ENCODE results near the gene TRPV4.
A peak's percentile ranks its signal among the peaks of the same experiment; 100 is the strongest.

The TRPV4 gene

DNA sequence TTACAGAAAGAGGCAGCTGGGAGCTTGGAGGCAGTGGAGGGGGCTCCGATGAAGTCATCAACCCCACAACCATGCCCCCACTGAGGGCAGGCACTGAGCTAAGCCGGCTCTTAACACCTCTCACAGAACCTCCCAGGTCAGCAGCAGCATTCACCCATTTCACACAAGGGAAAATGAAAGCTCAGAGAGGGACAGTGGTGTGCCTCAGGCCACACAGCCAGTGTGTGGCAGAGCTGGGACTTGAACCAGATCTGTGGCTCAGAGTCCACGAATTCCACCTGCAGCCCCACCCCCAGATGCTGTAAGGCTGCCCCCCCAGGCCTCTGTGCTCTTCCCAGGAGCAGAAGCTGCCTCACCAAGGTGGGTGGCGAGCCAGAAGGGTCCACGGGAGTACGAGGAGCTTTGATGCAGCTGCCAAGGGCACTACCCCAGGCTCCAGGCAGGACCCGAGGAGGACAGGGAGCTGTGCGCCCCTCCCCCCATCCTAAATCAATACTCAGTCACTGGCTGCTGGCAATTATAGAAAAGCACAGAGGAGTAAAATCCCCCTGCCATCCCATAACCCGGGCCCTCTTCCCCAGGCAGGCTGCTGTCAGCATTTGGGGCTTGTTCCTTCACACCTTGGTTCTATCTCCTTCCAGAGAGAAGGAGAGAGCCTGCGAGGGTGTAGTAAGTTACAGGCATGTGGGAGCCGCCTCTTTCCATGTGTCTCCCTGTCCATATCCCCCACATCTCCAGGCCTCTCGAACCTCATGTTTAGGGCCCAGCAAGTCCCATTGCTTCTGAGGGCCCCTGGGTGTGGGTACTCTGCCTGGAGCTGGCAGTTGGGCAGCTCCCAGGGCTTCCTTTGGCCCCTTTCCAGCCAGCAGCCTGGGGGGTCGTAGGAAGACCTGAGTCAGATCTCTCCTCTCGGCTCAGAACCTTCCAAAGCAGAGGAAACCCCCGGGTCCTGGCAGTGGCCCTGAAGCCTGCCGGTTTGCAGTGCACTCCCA, 72.0 kb downstream of the TRPV4 start:
- no peak for DNase-seq

DNA sequence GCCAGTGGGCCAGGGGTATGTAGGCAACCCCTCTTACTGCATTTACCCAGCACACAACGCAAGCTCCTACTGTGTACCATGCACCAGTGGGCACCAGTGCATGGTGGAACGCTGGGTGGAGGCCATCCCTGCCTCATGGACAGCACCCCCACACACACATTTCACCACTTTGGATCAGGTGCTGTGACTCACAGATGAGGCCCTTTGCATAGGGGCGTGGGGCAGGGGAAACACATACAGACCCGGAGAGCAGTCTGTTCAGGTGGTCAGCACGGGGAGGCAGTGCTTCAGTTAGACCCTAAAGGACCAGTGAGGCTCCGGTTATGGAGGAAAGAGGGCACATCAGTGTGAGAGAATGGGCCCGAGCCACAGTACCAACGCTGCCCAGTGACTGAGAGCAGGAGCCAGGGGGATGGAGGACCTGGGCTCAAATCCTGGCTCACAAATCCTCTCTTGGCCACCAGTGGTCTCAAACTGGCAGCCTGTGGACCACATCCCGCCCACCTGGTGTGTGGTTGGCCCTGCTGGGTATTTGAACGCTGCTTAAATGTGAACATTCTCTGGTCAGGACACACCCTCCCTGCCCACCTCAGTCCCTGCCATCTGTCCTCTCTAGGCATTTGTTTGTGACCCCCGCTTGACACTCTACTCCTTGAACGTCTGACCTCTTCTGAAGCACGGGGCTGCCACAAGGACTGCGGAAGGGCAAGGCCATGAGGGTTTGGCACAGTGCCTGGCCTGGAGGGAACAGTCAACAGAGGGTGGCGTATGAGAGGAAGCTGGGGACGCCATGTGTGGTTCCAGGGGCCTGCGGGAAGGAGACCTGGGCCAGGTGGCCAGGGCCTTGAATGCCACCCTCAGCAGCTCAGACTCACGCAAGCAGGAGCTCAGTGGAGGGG, 72.9 kb downstream of the TRPV4 start:
- peak; percentile 23 for DNase-seq

DNA sequence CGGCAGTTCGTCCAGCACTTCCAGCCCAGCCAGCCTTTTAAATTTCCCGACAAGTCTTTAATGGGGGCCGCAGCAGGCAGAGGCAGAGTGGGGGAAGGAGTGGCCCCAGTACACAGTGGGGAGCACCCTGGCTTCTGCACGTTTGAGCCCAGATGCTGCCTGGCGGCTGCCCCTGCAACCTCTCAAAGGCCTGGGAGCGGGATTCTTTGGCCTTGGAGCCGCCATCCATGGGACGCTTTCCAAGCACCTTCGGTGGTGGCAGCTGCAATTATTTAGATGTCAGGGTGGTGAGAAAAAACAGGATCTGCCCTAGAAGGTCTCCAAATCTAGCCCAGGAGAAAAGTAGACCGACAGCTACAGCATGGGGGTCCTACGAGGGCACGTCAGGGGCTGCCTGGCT, 73.6 kb downstream of the TRPV4 start:
- DNase-seq = no peak

DNA sequence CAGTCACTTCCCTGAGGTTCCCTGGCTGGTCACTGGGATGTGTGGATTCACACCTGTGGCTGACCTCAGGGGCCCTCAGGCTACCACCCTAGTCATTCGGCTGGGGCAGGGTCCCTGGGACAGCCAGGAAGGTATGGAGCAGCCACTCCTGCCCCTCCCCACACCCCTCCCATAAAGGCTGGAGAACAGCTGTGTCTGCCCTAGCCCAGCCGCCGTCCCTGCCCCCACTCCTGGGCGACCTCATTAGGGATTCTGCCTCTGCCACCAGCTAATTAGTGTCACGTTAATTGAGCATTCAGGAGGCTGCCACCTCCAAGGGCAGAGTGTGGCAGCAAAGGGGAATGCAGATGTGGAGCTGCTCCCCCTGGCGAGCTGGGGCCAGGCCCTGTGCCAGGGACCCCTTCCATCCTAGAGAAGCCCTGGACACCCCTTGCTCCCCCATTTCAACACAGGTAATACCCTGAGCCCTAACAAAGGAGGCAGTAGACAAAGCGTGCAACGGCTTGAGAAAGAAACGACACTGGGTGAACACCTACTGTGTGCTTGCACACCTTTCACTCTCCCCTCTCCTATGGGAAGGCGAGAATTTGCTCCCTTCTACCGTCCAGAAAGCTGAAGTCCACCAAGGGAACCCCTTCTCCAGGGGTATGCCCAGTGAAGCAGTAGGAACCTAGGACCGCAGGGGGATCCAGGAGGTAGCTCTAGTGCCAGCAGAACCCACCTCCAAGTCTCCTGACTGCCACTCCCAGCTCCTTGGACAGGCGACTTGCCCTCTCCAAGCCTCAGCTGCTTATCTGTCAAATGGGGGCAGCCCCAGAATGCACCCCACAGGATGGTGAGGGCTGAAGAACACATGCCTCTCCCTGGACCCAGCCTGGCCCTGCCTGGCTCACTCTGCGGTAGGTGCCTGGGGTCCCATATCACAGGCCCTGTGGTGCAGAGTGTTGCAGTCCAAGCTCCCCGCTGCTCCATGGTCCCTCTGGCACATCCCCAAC, 74.5 kb downstream of the TRPV4 start:
- no peak for DNase-seq

DNA sequence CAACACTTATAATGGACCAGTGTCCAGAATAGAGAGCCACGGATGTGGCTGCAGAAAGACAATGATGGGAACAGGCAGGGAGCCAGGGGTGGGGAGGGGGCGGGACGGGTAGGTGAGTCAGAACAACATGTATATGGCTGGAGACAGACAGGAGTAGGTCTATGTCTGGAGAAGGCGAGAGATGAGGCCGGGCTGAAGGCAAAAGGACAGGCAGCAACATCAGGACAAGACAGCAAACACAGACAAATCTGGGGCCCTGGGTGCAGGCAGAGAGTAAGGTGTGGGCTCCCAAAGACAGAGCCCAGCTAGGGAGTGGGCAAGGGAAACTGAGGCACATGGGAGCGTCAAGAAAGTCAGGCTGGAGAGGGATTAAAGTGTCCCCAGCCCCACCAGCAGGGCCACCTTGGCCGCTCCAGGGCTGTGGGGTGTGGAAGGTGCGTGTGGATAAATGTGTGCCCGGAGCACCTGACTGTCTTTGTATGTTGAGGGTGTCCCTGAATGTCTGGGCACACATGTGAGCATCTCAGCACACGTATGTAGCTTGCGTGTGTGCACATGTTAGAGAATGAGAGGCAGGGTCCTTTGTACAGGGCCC, 75.4 kb downstream of the TRPV4 start:
- DNase-seq = no peak

DNA sequence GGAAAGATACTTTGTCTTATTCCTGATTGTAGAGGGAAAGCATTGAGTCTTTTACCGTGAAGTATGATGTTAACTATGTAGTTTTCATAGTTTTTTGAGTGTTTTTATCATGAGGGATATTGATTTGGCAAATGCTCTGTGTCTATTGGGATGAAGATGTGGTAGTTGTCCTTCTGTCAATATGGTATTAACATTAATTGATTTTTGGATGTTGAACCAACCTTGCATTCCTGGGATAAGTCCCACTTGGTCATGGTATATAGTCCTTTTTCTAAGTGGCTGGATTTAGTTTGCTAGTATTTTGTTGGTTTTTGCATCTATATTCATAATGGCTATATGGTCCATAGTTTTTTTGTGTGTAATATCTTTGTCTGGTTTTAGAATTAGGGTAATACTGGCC, 76.7 kb downstream of the TRPV4 start:
- no peak for DNase-seq

DNA sequence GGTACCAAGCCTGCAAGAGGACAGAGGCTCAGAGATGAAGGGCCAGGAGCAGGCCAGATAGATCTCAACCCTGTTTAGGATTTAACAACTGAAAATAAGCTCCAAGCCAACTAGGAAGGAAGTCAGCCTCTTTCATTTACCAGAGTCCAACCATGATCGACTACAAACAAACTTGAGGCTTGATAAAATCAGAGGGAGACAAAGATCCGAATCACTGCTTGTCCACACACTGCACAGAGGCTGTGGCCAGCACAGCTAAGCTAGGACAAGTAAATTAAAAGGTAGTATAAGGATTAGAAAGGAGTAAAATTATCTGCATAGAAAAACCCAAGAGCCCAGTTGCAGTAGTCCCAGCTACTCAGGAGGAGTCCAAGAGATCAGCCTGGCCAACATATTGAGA, 79.2 kb downstream of the TRPV4 start:
- DNase-seq = no peak

DNA sequence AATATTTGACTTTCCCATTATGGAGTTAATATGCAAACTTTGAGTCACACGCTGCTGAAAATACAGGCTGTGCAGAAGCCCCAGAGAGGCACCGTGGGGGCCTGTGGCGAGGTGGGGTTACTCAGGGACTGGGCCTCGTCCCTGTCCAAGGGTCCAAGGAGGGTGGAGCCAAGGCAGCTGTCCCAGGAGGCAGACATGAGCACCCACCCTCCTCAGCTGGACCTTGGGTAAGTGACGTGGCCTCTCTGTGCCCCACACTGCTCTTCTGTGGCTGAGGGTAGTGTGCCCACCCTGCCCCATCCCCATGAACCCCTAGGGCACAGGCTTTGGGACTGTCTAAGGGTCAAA, 80.2 kb downstream of the TRPV4 start:
- DNase-seq = no peak

DNA sequence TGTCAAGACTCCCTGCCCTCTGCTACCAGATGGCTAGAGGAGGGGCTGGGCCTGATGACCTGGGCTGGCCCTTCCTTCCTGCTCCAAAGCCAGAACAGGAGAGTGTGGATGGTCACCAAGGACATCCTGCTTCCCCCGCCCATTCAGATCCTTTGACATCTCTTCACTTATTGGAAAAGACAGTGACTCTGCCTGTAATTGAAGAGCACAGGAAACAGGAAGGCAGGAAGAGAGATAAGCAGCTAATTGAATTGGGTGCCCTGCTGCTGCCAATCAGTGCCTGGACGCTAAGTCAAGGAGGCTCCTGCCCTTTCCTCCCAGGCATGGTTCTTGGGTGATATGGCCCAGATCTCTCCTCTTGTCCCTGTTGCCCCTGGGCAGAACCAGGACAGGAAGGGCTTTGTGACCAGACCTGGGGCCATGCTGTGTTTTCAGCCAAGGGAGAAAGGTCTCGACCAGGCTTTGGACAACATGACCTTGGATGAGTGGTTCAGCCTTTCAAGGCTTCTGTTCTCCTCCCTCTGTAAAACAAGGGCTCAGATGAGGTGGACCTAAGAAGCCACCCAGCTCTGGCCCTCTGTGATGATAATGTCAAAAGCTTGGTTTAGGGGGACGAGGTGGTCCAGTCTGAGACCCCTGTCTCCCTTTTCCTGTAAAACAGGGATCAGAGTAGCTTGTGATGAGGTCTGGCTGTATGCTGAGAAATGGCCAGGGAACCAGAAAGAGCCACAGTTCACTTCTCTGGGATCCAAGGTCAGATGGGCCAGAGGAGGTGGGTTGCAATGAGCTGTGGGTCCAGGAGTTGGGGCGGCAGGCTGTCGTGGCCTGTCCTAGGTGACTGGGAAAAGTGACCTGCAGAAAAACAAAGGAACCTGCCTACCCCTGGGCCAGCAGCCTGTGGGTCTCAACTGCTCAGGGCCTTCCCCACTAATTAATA, 80.8 kb downstream of the TRPV4 start:
- no peak for DNase-seq

DNA sequence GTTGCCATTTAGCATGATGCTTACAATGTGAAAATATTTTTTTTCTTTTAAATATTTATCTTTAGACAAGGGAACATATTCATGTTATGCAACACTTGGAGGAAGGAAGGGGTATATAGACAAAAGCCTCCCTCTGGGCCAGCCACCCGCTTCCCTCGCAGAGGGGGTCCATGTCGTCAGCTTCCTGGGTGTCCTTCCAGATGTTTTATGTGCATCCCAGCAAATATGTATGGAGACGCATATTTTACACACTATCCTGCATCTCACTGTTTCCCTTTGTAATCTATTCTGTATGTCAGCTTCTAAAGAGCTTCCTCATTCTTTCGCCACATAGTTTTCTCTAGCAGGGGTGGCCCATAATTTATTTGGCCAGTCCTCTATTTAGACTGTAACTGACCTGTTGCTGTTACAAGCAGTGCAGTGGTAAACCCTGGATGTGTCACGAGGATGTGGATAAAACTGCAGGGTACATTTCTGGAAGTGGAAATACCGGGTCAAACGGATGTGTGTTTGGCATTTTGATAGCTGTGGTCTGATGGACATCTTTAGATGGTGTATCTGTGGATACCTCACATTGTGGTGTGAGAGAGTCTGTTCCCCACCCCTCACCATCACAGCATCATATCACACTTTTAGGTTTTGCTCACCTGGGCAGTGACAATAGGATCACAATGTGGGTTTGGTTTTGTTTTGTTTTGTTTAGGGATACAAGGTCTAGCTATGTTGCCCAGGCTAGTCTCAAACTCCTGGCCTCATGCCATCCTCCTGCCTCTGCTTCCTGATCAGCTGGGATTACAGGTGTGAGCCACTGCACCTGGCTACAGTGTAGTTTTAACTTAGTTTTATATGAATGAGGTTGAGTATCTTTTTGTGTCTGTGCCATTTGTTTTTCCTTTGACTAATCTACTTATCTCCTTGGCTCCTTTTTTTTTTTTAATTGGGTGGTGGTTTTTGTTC, 87.9 kb downstream of the TRPV4 start:
- no peak for DNase-seq

DNA sequence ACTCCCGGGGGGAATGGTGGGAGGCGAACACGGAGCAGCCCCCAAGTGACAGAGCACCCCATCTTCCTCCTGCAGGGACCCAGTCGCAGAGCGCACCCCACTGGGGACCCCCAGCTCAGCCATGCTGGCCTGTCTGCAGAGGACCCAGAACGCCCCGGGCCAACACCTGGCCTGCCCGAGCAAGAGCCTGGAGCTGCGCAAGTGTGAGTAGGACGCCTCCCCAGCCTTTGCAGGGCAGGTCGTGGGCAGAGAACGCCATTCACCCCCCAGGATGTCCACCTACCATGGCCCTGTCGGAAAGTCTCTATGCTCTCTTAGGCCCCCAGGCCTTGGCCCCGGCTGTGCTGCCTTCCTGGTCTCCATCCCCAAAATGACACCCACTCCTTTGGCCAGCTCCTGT, 89.2 kb downstream of the TRPV4 start:
- DNase-seq = no peak

DNA sequence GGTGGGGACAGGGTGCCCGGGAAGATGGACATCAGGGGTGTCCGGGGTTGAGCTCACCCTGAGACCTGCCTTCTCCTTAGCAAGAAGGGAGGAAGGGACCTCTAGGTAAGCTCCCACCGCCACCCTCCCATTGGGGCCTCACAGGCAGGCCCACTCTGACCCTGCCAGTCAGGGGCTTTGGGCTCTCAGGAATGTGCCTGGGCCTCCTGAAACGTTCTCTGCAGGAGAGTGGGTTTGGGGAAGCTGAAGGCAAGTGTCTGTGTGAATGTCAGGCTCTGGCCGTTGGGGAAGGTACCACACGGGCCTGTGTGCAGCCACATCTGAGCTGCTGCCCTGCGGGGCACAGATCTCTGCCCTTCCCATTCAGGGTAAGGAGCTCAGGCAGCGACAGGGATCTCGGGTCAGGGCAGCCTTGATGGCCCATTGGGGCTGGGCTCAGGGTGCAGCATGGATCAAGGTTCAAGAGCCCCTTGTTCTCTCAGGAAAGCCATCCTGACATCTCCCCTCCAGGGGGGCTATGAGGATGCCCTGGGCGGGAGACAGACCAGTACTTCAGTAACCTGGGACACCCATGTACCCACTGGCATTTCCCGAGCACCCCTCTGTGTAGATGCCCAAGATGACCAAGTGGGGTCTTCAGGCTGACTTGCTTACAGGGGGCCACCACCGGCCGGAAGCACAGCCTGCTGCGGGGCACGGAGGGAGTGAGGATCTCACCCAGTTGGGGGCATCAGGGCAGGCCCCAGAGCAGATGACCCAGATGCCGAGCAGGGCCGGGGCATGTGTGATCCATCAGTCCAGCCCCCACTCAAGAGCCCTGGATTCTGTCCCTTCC, 89.9 kb downstream of the TRPV4 start:
- DNase-seq = no peak

DNA sequence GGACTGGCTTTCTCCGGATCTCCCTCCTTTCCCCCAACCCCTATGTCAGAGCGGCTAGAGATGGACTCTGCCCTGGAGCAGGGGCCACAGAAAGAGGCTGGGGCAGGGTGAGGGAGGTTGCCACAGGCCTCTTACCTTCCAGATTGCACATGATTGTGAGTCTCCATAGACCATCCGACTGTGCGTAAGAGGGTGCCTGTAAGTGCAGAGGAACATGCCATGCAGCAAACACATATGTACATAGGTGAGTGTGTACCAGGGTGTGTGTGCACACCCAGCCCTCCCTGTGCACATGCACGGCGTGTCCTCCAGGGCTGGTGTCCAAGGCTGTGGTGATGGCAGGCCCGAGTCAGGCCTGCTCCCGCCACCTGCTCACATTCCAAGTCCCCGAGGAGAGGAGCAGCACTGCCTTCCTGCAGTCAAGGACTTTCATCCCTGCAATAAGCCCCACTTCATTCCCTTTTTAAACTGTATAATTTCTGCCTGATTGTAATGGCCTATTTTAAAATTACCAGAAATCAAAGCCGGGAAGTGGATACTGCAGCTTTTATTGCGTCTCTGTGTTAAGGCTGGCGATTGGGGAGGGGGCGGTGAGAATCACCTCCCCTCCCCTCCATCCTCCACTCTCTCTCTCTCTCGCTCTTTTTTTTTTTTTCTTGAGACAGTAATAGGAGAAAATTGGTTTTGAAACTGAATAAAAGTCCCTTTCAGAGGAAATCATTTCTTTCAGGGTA, 91.1 kb downstream of the TRPV4 start:
- DNase-seq = no peak

DNA sequence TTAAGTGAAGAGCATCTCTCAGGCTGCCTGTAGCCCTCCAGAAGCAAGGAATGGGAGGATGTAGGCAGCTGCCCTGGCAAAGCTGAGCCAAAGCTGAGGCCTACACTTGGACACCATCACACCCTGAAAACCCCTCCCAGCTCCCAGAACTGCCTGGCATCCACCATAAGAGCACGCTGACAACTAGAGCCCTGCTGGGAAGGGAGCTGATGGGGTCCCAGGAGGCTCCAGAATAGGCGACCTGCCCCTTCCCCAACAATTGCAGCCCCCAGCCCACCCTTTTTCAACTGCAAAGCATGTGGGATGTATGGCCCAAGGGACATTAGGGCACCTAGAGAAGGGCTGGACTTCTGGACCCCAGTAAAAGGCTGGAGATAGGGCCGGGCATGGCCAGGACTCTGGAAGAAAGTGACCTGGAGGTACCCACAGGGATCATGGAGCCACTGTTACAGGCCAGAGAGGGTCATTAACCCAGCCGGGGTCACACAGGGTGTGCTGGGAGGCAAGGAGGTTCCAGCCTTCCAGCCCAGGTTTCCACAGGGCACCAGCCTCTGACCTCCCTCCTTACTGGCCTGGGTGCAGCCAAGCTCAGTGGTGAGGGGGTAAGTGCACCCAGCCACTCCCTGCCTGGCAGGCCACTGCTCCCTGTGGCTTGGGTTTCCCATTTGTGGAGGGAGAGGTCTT, 91.8 kb downstream of the TRPV4 start:
- no peak for DNase-seq

DNA sequence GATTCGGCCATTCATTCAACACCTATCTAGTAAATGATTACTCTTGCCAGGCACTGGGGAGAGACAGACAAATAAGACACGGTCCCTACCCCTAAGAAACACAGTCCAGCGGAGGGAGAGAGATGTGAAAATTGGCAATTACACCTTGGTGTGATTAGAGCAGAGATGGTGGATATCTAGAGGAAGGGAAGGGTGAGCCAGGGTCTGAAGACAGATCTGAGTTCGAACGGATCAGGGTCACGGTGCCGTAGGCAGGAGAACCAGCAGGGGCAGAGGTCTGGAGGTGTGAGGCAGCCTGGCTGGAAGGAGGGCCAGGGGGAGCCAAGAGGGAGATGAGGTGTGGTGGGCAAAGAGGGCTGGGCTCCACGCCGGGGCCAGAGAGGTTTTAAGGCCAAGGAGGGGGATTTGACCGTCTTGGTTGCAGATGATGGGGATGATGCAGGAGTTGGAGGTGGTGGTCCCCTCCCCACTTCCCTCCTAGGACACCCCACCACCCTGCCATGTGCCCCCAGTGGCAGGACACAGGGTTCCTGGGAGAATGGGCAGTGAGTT, 92.4 kb downstream of the TRPV4 start:
- DNase-seq = no peak

DNA sequence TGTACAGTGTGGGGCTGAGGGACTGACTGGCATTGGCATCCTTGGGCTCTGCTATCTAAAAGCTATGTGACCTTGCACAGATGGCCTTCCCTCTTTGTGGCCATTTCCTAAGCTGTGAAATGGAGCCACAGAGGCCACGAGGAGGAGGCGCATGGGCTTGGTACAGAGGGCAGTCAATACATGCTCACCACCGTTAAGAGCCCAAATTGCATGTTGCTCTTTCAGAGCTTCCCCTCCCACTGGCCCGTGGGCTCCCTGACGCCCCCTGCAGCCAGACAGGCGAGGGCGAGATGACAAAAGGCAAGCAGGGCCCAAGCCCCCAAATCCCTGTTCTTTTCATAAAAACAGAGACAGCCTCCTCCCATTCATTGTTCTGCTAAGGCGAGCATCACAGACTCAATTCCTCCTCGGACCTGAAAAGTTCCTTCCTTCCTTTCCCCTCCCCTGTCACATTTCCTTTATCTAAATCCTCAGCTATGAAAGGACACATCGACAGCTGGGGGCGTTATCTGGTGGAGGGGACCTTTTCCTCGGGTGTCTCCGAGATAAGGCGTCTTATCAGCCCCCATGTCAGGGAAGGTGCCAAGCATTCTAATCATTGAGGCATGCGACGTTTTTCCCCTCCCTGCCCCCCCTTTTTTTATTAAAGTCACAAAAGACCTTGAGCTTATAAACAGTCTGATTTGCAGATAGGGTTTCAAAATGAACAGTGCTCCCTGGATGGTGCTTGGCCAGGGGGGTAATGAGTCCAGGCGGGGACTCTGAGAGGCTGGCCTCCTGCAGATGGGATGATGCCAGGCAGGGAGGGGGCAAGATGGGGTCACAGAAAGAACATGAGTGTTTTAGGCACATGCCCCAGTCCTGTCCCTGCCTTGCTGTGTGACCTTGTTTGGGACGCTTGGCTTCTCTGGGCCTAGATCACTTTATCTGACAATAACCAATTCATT, 93.2 kb downstream of the TRPV4 start:
- no peak for DNase-seq
